ENCODE data around the gene PLIN4. TPM values are rescaled to one million over a fixed set of nuclear protein-coding genes. Genes with fewer than 3 reads are reported as not detected.

The PLIN4 gene
- total and polyA plus RNA-seq, 8 donors: 2.2 to 138 (median 12.3) TPM

DNA sequence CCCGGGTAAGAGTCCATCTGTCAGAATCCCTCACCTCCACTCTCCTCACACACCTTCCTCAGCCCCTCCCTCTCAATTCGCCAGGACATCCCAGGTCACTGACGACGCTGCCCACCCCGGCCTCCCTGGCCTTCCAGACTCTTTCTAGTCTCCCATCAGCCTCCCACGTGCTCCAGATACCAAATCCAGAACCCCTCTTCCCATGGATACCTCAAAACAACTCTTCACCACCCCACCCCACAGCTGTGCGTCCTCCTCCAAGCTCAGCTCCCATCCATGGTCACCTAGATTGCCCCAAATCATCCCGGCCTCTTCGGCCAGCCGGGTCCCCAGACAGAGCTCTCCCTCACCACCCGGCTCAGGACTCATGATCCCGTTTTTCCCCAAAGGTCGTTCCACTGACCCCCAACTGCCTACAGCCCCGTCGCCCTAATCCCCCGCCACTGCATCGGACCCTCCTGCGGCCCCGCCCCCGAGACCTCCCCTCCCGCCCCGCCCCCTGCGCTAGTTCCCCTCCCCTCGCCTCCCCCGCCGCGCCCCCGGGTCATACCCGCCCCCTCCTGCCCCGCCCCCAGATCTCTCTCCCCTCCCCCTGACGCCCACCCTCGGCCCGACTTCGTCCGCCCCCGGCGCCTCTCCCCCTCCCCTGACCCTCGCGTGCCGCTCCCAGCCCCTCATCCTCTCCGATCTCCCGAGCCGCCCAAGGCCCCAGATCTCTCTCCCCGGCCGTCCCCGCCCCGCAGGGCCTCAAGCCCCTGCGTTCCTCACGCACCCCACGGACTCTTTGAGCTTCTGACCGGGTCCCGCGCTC, 61.2 kb downstream of the PLIN4 start:
- peak overlapping the region; percentile 35 to 58 (median 50) for H3K4me3 ChIP-seq
- peak; percentile 35 to 49 (median 48) for ATAC-seq
- TF ChIP-seq CTCF (IDR thresholded peaks at IDR 0.05): no peak
- H3K27ac ChIP-seq: peak overlapping the region in 3 of 4 donors; percentile 64 to 70 (median 64)
- no peaks in the 10 kb centered on the region for H3K9me3 ChIP-seq
- intact Hi-C loops (cut with DNase I): no loop called here
- no peaks in the 10 kb centered on the region for H3K27me3 ChIP-seq
- WGBS, 2 donors: 2% methylated on average over 29 to 41 of the region's 53 CpGs
- H3K36me3 ChIP-seq: peaks cover 0 to 15% (median 12%) of the 10 kb centered on the region in 3 donors
- peak in 2 of 6 donors; percentile 74 to 83 for DNase-seq
- H3K4me1 ChIP-seq: peaks cover 0 to 10% (median 3%) of the 10 kb centered on the region in 3 donors
- FAIRE-seq: no peak

- Histone ChIP-seq H3K9me3 (no peaks in the 10 kb centered on the region), H3K27ac (peak overlapping the region in 3 of 4 donors; percentile 10 to 53 (median 50)), H3K36me3 (peaks cover 0 to 21% (median 13%) of the 10 kb centered on the region in 3 donors), H3K27me3 (no peaks in the 10 kb centered on the region), H3K4me1 (peaks cover 0 to 10% (median 3%) of the 10 kb centered on the region in 3 donors), H3K4me3 (peak overlapping the region; percentile 35 to 58 (median 50))
- intact Hi-C loops (cut with DNase I): no loop called here
- DNase-seq (peak in 2 of 6 donors; percentile 46 to 64), FAIRE-seq (no peak), ATAC-seq (peak in 3 of 4 donors; percentile 6 to 13 (median 8))
- WGBS, 2 donors: 4 to 7% methylated on average over 9 of the region's 9 CpGs
- TF ChIP-seq CTCF (IDR thresholded peaks at IDR 0.05): no peak
Observed at GRCh38 chr19:4456476-4456842, 61.8 kb downstream of the PLIN4 start.

GRCh38 chr19:4455719-4456475, 62.4 kb downstream of the PLIN4 start:
- FAIRE-seq (no peak), DNase-seq (peak in 3 of 6 donors; percentile 58 to 82 (median 64)), ATAC-seq (peak in 3 of 4 donors; percentile 24 to 37 (median 33))
- no peak for TF ChIP-seq CTCF (IDR thresholded peaks at IDR 0.05)
- Histone ChIP-seq H3K27me3 (no peaks in the 10 kb centered on the region), H3K36me3 (peaks cover 0 to 26% (median 17%) of the 10 kb centered on the region in 3 donors), H3K4me3 (peak overlapping the region in 2 of 4 donors; percentile 48 to 58), H3K27ac (peak overlapping the region in 1 of 4 donors; percentile 10), H3K9me3 (no peaks in the 10 kb centered on the region), H3K4me1 (peaks cover 0 to 10% (median 3%) of the 10 kb centered on the region in 3 donors)
- intact Hi-C loops (cut with DNase I): no loop called here
- WGBS, 2 donors: 38 to 40% methylated on average over 15 of the region's 15 CpGs

DNA sequence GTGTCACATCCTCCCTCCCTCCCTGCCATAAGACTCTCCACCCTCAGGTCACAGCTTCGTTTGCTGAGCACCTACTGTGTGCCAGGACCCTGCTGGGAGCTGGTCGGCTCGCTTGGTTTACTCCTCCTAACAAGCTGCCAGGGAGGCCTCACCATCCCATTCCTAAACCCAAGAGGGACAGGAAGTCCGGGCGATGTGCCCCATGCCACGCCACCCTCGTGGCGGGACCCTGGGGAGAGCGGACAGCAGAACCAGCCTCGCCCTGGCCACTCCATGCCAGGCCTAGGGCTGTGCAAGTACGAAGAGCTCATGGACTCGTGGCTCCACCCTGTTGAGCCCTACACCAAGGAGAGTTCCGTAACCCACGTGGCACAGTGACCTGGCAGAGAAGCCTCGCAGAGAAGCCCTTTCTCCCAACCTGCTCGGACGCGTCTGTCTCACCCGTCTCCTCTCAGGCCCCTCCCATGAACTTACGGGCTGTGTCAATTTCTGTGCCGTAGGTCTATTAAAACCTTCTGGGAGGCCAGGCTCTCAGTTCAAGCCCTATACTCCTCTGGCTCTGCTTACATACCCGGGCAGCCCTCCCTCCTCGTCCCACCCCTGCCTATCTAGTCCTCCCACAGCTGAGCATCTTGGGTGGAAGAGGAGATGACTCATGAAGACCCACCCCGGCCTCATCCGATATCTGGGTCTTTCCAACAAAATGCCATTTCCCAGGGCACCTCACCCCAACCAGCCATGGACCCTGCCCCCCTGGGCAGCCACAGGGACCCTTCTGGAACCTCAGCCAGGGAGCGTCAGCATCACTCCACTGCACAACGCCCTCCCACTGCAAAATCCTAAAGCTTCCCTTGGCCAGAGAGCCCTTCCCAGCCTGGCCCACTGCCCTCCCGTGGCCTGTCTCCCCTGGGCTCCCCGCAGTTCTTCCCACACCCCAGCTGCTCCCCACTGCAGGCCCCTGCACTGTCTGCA, 63.3 kb downstream of the PLIN4 start:
- FAIRE-seq: no peak
- no peak for ATAC-seq
- no peaks in the 10 kb centered on the region for H3K27me3 ChIP-seq
- peak in 1 of 6 donors; percentile 70 for DNase-seq
- no peak for TF ChIP-seq CTCF (IDR thresholded peaks at IDR 0.05)
- intact Hi-C loops (cut with DNase I): no loop called here
- H3K4me3 ChIP-seq: peak overlapping the region in 1 of 4 donors; percentile 58
- 79 to 80% methylated on average over 29 of the region's 29 CpGs for WGBS, 2 donors
- H3K27ac ChIP-seq: no peak overlapping the region
- no peaks in the 10 kb centered on the region for H3K9me3 ChIP-seq
- H3K4me1 ChIP-seq: peaks cover 0 to 10% (median 3%) of the 10 kb centered on the region in 3 donors
- peaks cover 0 to 33% (median 18%) of the 10 kb centered on the region in 3 donors for H3K36me3 ChIP-seq
